22Rv1 (cell line): ENCODE data around the gene DGUOK.
"Not testable (repeated sequence)": the region's sequence is repeated elsewhere in the genome, so short reads cannot be mapped to it uniquely, and the experiment has no call there.

Source experiments
- H3K27ac ChIP-seq: fragments of 450-650 bp; 2 replicates; pipeline ENCODE4 v1.5.1; 2017
- CTCF ChIP-seq: fragments of 450-650 bp; IDR thresholded peaks from 2 replicates; pipeline ENCODE4 v1.5.1; 2017; ENCODE audit warnings: mild to moderate bottlenecking
- ZFX ChIP-seq: fragments of 450-650 bp; IDR thresholded peaks from 2 replicates; pipeline ENCODE4 v1.6.1; 2017; ENCODE audit warnings: antibody characterized with exemption, borderline replicate concordance

DGUOK gene

GRCh38 chr2:73935641-73936040 is 9.0 kb downstream of the DGUOK start:
- no peak overlapping the region for H3K27ac ChIP-seq
- TF ChIP-seq ZFX (no peak), CTCF (no peak)

- no peak overlapping the region for H3K27ac ChIP-seq
- no peak for TF ChIP-seq ZFX
- TF ChIP-seq CTCF, result no peak
Observed at GRCh38 chr2:73937103-73937885, 10.6 kb downstream of the DGUOK start.

GRCh38 chr2:73937899-73938298 is 11.2 kb downstream of the DGUOK start:
- TF ChIP-seq CTCF, result no peak
- TF ChIP-seq ZFX, result no peak
- H3K27ac ChIP-seq, result no peak overlapping the region

GRCh38 chr2:73938718-73939352 is 12.2 kb downstream of the DGUOK start:
- H3K27ac ChIP-seq, result no peak overlapping the region
- TF ChIP-seq CTCF (no peak), ZFX (no peak)

- H3K27ac ChIP-seq, result no peak overlapping the region
- no peak for TF ChIP-seq ZFX
- no peak for TF ChIP-seq CTCF
Observed at GRCh38 chr2:73939419-73939818, 12.7 kb downstream of the DGUOK start.

- H3K27ac ChIP-seq, result not testable (repeated sequence)
Observed at GRCh38 chr2:73940066-73940465, 13.4 kb downstream of the DGUOK start.

GRCh38 chr2:73942664-73943063 is 16.0 kb downstream of the DGUOK start:
- no peak overlapping the region for H3K27ac ChIP-seq
- TF ChIP-seq CTCF (no peak), ZFX (no peak)

- TF ChIP-seq ZFX (no peak), CTCF (no peak)
- no peak overlapping the region for H3K27ac ChIP-seq
Observed at GRCh38 chr2:73944714-73945113, 18.0 kb downstream of the DGUOK start.
